HG02852 (cell line): ENCODE measurements around the gene ANAPC10.
"Not testable (repeated sequence)": the region's sequence is repeated elsewhere in the genome, so short reads cannot be mapped to it uniquely, and the experiment has no call there.

ENCODE experiments used
- ATAC-seq: cut with Tn5 transposase; IDR thresholded peaks from one replicate; pipeline ENCODE4 v1.9.1; 2021; ENCODE audit warnings: mild to moderate bottlenecking, moderate library complexity; ENCODE audit not compliant: unreplicated experiment

ANAPC10 gene, protein sequence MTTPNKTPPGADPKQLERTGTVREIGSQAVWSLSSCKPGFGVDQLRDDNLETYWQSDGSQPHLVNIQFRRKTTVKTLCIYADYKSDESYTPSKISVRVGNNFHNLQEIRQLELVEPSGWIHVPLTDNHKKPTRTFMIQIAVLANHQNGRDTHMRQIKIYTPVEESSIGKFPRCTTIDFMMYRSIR

GRCh38 chr4:145097821-145098674 is at the start of gene ANAPC10, which contains the start of gene ABCE1:
ANAPC10 (minus strand) TSS chr4:145098196; CDS start chr4:145096099, 2,097 bp downstream.
ABCE1 (plus strand) TSS chr4:145098311; CDS start chr4:145104413, 6,102 bp downstream.
- ATAC-seq: peak; percentile 80

DNA sequence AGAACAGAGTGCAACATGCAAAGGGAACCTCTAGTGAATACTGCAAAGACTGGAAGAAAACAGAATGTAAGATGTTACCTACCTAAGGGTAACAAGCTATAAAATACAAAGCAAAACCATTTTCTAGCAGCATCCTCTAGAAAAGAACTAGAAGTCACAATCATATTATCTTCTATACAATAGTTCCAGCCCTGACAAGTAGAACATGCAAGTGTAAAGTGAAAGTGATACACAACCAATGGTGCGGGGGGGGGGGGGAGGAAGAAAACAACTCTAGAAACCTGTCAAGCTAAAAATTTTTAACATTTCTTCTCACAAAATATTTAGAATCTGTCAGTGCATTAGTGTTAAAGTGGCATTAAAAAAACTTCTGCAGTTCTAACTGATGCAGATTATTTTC is 38.2 kb upstream of the ANAPC10 start:
- ATAC-seq: not testable (repeated sequence)

DNA sequence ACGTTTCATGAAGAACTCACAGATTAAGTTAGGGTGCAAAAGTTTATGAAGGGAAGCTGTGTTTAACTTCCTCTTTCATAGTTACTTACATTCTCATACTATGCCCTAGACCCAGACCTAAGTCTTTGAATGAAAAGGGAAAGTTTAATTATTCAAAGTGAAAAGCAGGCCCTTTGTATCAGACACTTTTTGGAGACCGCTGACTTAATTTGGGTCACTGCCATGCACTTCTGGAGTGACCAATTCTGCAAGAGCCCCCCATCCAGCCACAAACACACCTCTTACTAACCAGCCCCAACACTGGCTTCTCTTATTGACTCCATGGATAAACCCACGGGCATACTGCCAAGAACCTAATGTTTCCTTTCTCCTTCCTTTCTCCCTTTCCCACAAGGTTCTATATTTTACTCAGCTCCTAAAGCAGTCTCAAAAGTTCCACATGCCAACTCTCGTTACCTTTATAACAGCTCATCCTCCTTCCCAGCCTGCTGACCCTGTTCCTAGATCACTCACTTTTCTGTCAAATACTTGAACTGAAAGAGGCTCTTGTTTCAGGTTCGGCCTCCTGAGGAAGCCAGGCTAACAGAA is 34.6 kb upstream of the ANAPC10 start:
- ATAC-seq: peak; percentile 82

- ATAC-seq: no peak
Observed at GRCh38 chr4:145131848-145132247, 33.9 kb upstream of the ANAPC10 start.

DNA sequence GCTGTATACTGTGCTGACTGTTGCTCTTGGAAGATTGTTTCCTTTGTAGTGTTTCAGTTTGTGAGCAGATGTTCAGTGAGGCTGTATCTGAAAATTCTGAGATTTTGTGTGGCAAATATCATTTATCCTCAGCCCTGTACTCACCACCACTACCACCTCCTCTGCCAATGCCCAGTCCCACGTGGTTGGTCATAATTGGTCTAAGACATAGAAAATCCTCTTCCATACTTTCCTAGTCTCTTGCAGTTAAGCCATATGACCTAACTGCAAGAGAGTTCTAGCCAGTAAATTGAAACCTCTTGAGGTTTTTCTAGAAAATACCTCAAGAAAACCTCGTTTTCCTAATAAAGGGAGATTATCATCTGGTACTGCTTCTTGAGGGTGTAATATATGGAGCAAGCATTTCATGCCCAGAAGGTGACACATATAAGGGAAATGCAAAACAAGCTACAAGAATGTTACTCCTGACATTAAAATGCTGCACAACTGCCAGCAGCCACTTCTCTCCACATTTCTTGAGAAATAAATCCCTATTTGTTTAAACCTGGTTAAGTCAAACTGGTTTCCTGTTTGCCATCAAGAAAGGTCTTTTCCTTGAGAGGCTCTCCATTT is 32.9 kb upstream of the ANAPC10 start:
- no peak for ATAC-seq

DNA sequence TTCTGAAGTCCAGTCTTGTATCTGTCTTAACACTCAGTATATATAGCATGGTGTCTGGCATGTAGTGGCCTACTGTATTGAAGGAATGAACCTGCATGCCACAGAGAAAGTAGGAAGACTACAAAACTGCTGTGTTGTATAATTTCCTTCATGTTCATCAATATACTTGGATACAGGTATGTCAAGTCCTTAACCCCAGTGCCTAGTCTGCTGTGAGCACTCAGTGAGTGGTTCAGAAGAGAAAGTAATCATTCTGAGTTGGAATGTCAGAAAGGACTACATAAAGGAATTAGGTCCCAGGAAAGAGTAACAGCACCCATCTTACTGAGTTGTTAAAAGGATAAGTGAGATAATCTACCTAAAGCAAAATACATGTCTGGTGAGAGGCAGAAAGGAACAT is 32.1 kb upstream of the ANAPC10 start:
- ATAC-seq: no peak

DNA sequence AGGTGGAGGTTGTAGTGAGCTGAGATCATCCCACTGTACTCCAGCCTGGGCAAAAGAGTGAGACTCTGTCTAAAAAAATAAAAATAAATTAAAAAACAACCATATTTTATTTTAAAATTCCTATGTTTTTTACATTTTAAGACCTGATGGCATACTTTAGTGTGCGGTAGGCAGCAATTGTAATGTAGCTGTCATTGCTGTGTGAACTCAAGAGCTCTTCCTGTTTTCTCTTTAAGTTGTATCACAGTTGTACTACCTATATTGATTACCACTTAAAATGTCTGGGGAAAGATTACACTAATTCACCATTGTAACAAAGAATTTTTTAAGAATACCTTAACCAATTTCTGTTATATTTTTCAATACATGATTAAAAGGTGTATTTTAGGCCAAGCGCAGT is 27.4 kb upstream of the ANAPC10 start:
- ATAC-seq: no peak

DNA sequence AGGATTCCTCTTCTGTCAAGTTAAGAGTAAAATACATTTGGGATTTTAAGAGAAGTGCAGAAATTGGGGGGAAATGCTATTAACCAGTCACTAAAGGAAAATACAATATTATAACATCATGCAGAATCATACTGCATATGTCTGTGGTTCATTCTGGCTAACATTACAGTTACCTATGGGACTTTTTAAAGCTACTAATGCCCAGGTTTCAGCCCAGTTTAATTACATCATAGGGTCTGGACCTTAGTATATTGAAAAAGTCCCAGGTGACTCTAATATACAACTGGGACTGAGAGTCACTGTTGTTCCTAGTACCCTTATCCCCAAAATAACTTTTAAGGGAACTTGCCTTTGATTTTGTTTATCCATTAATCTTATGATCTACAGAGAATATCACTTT is 10.1 kb upstream of the ANAPC10 start:
- ATAC-seq: no peak

DNA sequence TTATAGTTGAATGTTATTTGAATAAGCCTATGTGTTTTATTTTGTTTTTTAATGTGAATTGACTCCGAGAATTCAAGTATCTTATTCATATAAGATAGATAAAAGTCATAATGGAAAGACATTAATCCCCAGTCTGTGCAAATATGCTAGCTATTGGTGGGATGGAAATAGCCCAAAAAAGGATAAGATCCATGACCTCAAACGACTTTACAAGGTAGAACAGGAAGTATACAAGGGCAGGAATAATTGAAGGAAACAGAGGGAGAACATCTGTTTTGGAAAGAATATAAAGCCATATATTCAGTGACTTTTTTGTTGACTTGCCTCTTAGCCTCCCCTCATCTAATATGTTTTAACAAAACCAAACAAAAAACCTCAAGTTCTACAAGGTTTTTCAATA is 9.1 kb upstream of the ANAPC10 start:
- no peak for ATAC-seq

GRCh38 chr4:145103496-145103895 is 5.5 kb upstream of the ANAPC10 start:
- ATAC-seq: no peak

- ATAC-seq: no peak
Observed at GRCh38 chr4:145102619-145103018, 4.6 kb upstream of the ANAPC10 start.

- no peak for ATAC-seq
Observed at GRCh38 chr4:145101091-145101490, 3.1 kb upstream of the ANAPC10 start.

DNA sequence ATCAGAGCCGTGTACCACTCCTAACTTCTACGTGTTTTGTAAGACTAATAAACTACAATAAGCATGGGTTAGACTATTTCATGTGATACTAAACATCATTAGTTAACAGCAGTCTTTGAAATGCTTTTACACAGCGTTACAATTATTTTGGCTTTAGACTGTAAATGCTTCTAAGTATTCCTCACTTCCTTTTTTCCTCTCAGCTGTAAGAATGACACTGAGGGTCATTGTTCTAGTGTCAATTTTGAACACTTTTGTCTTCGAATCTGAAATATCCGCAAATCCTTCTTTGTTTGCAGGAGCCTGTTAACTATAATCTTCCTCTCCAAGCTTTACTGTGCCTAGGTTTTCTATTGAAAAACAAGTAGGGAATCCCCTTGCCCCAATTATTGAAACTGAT is 1.7 kb upstream of the ANAPC10 start:
- ATAC-seq: no peak

- peak; percentile 21 for ATAC-seq
Observed at GRCh38 chr4:145098675-145099037, 660 bp upstream of the ANAPC10 start.

DNA sequence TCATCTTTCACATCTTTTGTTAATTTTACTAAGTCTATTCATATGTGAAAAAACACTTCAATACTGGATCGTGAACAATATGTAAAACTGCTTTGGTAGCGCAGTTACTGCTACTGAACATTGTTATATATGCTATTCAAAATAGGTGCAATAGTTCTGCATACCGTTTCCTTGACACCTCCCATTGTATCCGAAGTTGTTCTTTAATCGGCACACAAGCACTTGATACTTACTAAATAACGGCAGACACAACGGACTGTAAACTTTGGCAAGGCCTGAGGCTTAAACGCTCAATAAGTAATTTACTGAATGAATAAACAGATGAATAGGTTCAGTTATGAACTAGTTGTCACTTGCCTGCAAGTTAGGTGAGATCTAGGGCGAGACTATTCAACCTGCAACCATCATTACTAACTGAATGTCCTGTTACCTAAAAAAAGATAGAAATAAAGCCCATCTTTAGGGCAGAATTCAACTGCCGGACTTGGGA is 620 bp downstream of the ANAPC10 start:
- ATAC-seq: peak; percentile 1

GRCh38 chr4:145093638-145094037 is 4.4 kb downstream of the ANAPC10 start:
- ATAC-seq: no peak

GRCh38 chr4:145090380-145090779 is 7.6 kb downstream of the ANAPC10 start:
- ATAC-seq: no peak

DNA sequence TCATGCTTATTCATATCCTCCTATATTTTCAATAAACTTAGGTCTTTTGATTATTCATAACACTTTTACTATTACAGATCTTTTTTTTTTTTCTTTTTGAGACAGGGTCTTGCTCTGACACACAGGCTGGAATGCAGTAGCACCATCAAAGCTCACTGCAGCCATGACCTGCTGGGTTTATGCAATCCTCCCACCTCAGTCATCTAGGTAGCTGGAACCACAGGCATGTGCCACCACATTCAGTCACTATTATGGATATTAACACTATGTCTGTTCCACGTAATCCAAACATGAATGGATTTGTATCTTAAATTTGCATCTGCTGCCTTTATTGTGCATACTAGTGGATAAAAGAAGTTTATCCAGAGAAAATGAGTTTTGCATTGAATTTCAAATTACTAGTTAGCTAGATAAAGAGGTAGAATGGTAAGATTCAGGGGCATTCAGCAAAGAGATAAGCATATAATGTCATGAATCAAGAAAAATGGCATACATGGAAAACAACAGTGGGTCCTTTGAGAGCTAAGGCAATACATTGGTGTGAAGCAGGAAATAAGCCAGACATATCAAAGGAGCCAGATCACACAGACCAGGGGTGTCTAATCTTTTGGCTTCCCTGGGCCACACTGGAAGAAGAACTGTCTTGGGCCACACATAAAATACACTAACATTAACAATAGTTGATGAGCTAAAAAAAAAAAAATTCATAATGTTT is 13.9 kb downstream of the ANAPC10 start:
- no peak for ATAC-seq

GRCh38 chr4:145081756-145082155 is 16.2 kb downstream of the ANAPC10 start:
- no peak for ATAC-seq

DNA sequence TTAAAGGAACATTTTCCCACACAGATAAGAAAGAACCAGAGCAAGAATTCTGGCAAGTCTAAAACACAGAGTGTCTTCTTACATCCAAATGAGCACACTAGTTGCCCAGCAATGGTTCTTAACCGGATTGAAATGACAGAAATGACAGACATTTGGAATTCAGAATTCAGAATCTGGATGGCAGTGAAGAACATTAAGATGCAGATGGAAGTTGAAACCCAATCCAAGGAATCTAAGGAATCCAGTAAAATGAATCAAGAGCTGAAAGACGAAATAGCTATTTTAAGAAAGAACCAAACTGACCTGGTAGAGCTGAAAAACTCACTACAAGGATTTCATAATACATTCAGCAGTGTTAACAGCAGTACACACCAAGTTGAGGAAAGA is 21.5 kb downstream of the ANAPC10 start:
- ATAC-seq: no peak
